ENCODE measurements around the gene LGALS1. TPM values are rescaled to one million over a fixed set of nuclear protein-coding genes. Genes with fewer than 3 reads are reported as not detected.
A peak's percentile ranks its signal among the peaks of the same experiment; 100 is the strongest.

LGALS1 gene
- total RNA-seq, 2 experiments from 2014 or later: 1,444 to 1,502 TPM

GRCh38 chr22:37632174-37633088 is 43.0 kb upstream of the LGALS1 start:
- peaks cover 22% of the 10 kb centered on the region for H3K36me3 Mint-ChIP-seq (ENCODE audit: low read depth)
- CTCF ChIA-PET: interaction anchor here (1.4 to 15.5 kb wide), 7 partner anchors 9 to 50 kb away, joined by 3 to 261 read pairs (median 28); partner anchors contain the start of genes GGA1, LGALS1, PDXP and SH3BP1

GRCh38 chr22:37633089-37633624 is 42.3 kb upstream of the LGALS1 start:
- POLR2A ChIA-PET: interaction anchor here (0.6 to 3.9 kb wide), 12 partner anchors 8 to 53 kb away, joined by 3 to 26 read pairs (median 4); partner anchors contain the start of genes GGA1 and NOL12
- H3K36me3 Mint-ChIP-seq (ENCODE audit: low read depth): peaks cover 22% of the 10 kb centered on the region
- peak overlapping the region; percentile 97 for H3K27ac Mint-ChIP-seq
- peak; percentile 78 for DNase-seq
- peak; percentile 52 for ATAC-seq
- CTCF ChIA-PET: interaction anchor here (0.9 to 15.5 kb wide), 11 partner anchors 9 to 146 kb away, joined by 3 to 261 read pairs (median 10); partner anchors contain the start of genes GGA1, LGALS1, PDXP and SH3BP1
- H3K4me3 Mint-ChIP-seq: peak overlapping the region; percentile 72
- no peaks in the 10 kb centered on the region for H3K27me3 Mint-ChIP-seq (ENCODE audit: low read depth)
- H3K4me1 Mint-ChIP-seq (ENCODE audit: low read depth): peaks cover 85% of the 10 kb centered on the region
- H3K9me3 Mint-ChIP-seq (ENCODE audit: insufficient read depth): no peaks in the 10 kb centered on the region

More at GRCh38 chr22:37632174-37633088, 43.0 kb upstream of the LGALS1 start:
- H3K4me1 Mint-ChIP-seq (ENCODE audit: low read depth): peaks cover 84% of the 10 kb centered on the region
- no peaks in the 10 kb centered on the region for H3K27me3 Mint-ChIP-seq (ENCODE audit: low read depth)
- H3K4me3 Mint-ChIP-seq: peak overlapping the region; percentile 72
- peak overlapping the region; percentile 97 for H3K27ac Mint-ChIP-seq
- DNase-seq: peak; percentile 59
- no peaks in the 10 kb centered on the region for H3K9me3 Mint-ChIP-seq (ENCODE audit: insufficient read depth)
- no peak for ATAC-seq
- POLR2A ChIA-PET: interaction anchor here (0.6 to 3.9 kb wide), 10 partner anchors 7 to 54 kb away, joined by 3 to 26 read pairs (median 4); partner anchors contain the start of genes GGA1, NOL12 and PDXP

- ChIA-PET POLR2A (interaction anchor here (0.6 to 3.9 kb wide), 9 partner anchors 9 to 47 kb away, joined by 3 to 26 read pairs (median 4); partner anchors contain the start of gene GGA1), CTCF (interaction anchor here (0.9 to 15.5 kb wide), 12 partner anchors 8 to 147 kb away, joined by 3 to 261 read pairs (median 12); partner anchors contain the start of genes GGA1, LGALS1, PDXP and SH3BP1)
- Mint-ChIP-seq H3K9me3 (ENCODE audit: insufficient read depth) (no peaks in the 10 kb centered on the region), H3K4me1 (ENCODE audit: low read depth) (peaks cover 85% of the 10 kb centered on the region), H3K4me3 (peak overlapping the region; percentile 72), H3K27me3 (ENCODE audit: low read depth) (no peaks in the 10 kb centered on the region), H3K27ac (peak overlapping the region; percentile 97), H3K36me3 (ENCODE audit: low read depth) (peaks cover 22% of the 10 kb centered on the region)
- DNase-seq (peak; percentile 81), ATAC-seq (peak; percentile 53)
These were observed 41.6 kb upstream of the LGALS1 start for GRCh38 chr22:37633625-37634416.

- H3K4me1 Mint-ChIP-seq (ENCODE audit: low read depth): peaks cover 82% of the 10 kb centered on the region
- CTCF ChIA-PET: interaction anchor here (1.0 to 15.5 kb wide), 11 partner anchors 8 to 148 kb away, joined by 3 to 261 read pairs (median 10); partner anchors contain the start of genes GGA1, LGALS1, PDXP and SH3BP1
- POLR2A ChIA-PET: interaction anchor here (0.8 to 3.9 kb wide), 6 partner anchors 8 to 42 kb away, joined by 3 to 26 read pairs (median 7); partner anchors contain the start of gene GGA1
- H3K9me3 Mint-ChIP-seq (ENCODE audit: insufficient read depth): no peaks in the 10 kb centered on the region
- H3K27me3 Mint-ChIP-seq (ENCODE audit: low read depth): no peaks in the 10 kb centered on the region
- peak overlapping the region; percentile 97 for H3K27ac Mint-ChIP-seq
- H3K4me3 Mint-ChIP-seq: peak overlapping the region; percentile 72
- no peak for ATAC-seq
- H3K36me3 Mint-ChIP-seq (ENCODE audit: low read depth): peaks cover 22% of the 10 kb centered on the region
- DNase-seq: no peak
These were observed 41.0 kb upstream of the LGALS1 start for GRCh38 chr22:37634417-37634924.

- Mint-ChIP-seq H3K36me3 (ENCODE audit: low read depth) (peaks cover 22% of the 10 kb centered on the region), H3K27me3 (ENCODE audit: low read depth) (no peaks in the 10 kb centered on the region), H3K9me3 (ENCODE audit: insufficient read depth) (no peaks in the 10 kb centered on the region), H3K27ac (peak overlapping the region; percentile 97), H3K4me1 (ENCODE audit: low read depth) (peaks cover 80% of the 10 kb centered on the region), H3K4me3 (peak overlapping the region; percentile 72)
- ATAC-seq (no peak), DNase-seq (no peak)
- ChIA-PET POLR2A (interaction anchor here (0.8 to 3.9 kb wide), 4 partner anchors 8 to 42 kb away, joined by 4 to 23 read pairs (median 10); partner anchors contain the start of gene GGA1), CTCF (interaction anchor here (1.0 to 15.5 kb wide), 9 partner anchors 7 to 50 kb away, joined by 4 to 261 read pairs (median 28); partner anchors contain the start of genes GGA1, LGALS1, PDXP and SH3BP1)
These were observed 40.3 kb upstream of the LGALS1 start for GRCh38 chr22:37635157-37635556.

GRCh38 chr22:37636186-37636948 is 39.1 kb upstream of the LGALS1 start:
- peak overlapping the region; percentile 97 for H3K27ac Mint-ChIP-seq
- no peaks in the 10 kb centered on the region for H3K9me3 Mint-ChIP-seq (ENCODE audit: insufficient read depth)
- peaks cover 78% of the 10 kb centered on the region for H3K4me1 Mint-ChIP-seq (ENCODE audit: low read depth)
- peaks cover 32% of the 10 kb centered on the region for H3K36me3 Mint-ChIP-seq (ENCODE audit: low read depth)
- CTCF ChIA-PET: interaction anchor here (0.7 to 15.5 kb wide), 12 partner anchors 12 to 98 kb away, joined by 3 to 261 read pairs (median 6); partner anchors contain the start of genes GGA1, LGALS1 and PDXP
- DNase-seq: peak; percentile 78
- peak overlapping the region; percentile 98 for H3K4me3 Mint-ChIP-seq
- no peaks in the 10 kb centered on the region for H3K27me3 Mint-ChIP-seq (ENCODE audit: low read depth)
- POLR2A ChIA-PET: interaction anchor here (1.0 to 3.5 kb wide), 4 partner anchors 10 to 50 kb away, joined by 4 to 13 read pairs (median 7); partner anchors contain the start of genes GGA1, NOL12 and PDXP
- peak; percentile 15 for ATAC-seq

GRCh38 chr22:37636949-37637273 is 38.5 kb upstream of the LGALS1 start:
- no peaks in the 10 kb centered on the region for H3K9me3 Mint-ChIP-seq (ENCODE audit: insufficient read depth)
- peak overlapping the region; percentile 98 for H3K4me3 Mint-ChIP-seq
- peak overlapping the region; percentile 97 for H3K27ac Mint-ChIP-seq
- ChIA-PET POLR2A (interaction anchor here (1.0 to 3.5 kb wide), 4 partner anchors 10 to 49 kb away, joined by 4 to 13 read pairs (median 7); partner anchors contain the start of genes GGA1, NOL12 and PDXP), CTCF (interaction anchor here (0.7 to 15.5 kb wide), 11 partner anchors 11 to 227 kb away, joined by 3 to 261 read pairs (median 6); partner anchors contain the start of genes GGA1, LGALS1 and PDXP)
- DNase-seq (no peak), ATAC-seq (no peak)
- peaks cover 78% of the 10 kb centered on the region for H3K4me1 Mint-ChIP-seq (ENCODE audit: low read depth)
- no peaks in the 10 kb centered on the region for H3K27me3 Mint-ChIP-seq (ENCODE audit: low read depth)
- H3K36me3 Mint-ChIP-seq (ENCODE audit: low read depth): peaks cover 32% of the 10 kb centered on the region

- no peaks in the 10 kb centered on the region for H3K27me3 Mint-ChIP-seq (ENCODE audit: low read depth)
- CTCF ChIA-PET: interaction anchor here (0.9 to 15.5 kb wide), 8 partner anchors 15 to 258 kb away, joined by 3 to 261 read pairs (median 16); partner anchors contain the start of genes GGA1, LGALS1, NOL12 and PDXP
- POLR2A ChIA-PET: interaction anchor here (1.6 to 3.5 kb wide), 5 partner anchors 12 to 48 kb away, joined by 6 to 13 read pairs (median 7); partner anchors contain the start of genes GGA1, NOL12 and PDXP
- peaks cover 79% of the 10 kb centered on the region for H3K4me1 Mint-ChIP-seq (ENCODE audit: low read depth)
- ATAC-seq: peak; percentile 62
- peak overlapping the region; percentile 98 for H3K4me3 Mint-ChIP-seq
- peaks cover 44% of the 10 kb centered on the region for H3K36me3 Mint-ChIP-seq (ENCODE audit: low read depth)
- DNase-seq: peak; percentile 76
- H3K9me3 Mint-ChIP-seq (ENCODE audit: insufficient read depth): no peaks in the 10 kb centered on the region
- H3K27ac Mint-ChIP-seq: peak overlapping the region; percentile 97
These were observed 36.9 kb upstream of the LGALS1 start for GRCh38 chr22:37638391-37639069.

GRCh38 chr22:37639070-37639760 is 36.2 kb upstream of the LGALS1 start, which contains the start of gene SH3BP1:
Gene SH3BP1, plus strand, starts transcription at chr22:37639669. Its CDS starts 119 bp downstream, at chr22:37639788.
- H3K4me1 Mint-ChIP-seq (ENCODE audit: low read depth): peaks cover 77% of the 10 kb centered on the region
- H3K4me3 Mint-ChIP-seq: peak within 1 kb of the TSS; percentile 98
- H3K36me3 Mint-ChIP-seq (ENCODE audit: low read depth): peaks cover 49% of the 10 kb centered on the region
- H3K27ac Mint-ChIP-seq: peak within 1 kb of the TSS; percentile 97
- ATAC-seq (peak; percentile 53), DNase-seq (peak; percentile 81)
- ChIA-PET CTCF (interaction anchor here (1.2 to 15.5 kb wide), 5 partner anchors 7 to 33 kb away, joined by 3 to 261 read pairs (median 114); partner anchors contain the start of genes GGA1 and PDXP), POLR2A (interaction anchor here (1.6 to 2.3 kb wide), 2 partner anchors 19 to 47 kb away, joined by 6 to 8 read pairs; partner anchors contain the start of genes NOL12 and PDXP)
- H3K9me3 Mint-ChIP-seq (ENCODE audit: insufficient read depth): no peaks in the 10 kb centered on the region
- H3K27me3 Mint-ChIP-seq (ENCODE audit: low read depth): no peaks in the 10 kb centered on the region
